ENCODE data around the gene OR13C4. TPM values are rescaled to one million over a fixed set of nuclear protein-coding genes. Genes with fewer than 3 reads are reported as not detected.

Gene OR13C4
- polyA plus RNA-seq, 1 experiment, result not detected

DNA sequence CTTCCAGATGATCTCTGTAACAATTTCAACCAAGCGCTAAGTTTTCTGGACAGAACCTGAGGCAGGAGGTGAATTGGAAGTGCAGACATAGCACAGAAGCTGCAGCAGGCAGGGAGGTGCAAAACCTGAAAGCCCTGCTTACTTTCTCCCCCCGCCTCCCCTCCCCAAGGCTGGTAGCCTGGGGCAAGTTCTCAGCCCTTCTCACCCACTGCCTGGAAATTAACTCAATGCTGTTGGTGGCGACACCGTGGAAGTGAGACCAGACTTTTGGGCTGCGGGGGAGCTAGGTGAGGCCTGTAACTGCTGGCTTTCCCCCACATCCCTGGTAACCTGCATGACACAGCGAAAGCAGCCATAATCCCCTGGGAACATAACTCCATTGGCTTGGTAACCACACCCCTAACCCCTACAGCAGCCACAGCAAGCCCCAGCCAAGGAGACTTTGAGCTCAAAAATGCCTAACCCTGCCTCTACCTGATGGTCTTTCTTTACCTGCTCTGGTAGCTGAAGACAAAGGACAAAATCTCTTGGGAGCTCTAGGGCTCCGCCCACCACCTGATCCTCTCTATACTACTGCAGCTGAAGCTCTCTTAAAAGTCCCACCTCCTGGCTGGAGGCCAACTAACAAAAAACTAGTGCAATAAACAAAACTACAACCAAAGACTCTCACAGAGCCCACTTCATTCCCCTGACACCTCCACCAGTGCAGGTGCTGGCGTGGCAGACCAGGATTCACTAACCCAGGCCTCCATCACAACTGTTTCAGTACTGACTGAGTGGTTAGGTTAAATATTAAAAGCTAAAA is 30.0 kb upstream of the OR13C4 start:
- CTCF ChIA-PET, result no interaction called here
- H3K27me3 ChIP-seq (ENCODE audit: control insufficient read depth, insufficient read depth, low read length), result no peaks in the 10 kb centered on the region
- no peak overlapping the region for H3K27ac ChIP-seq (ENCODE audit: low read depth, low read length)
- POLR2A ChIA-PET, result no interaction called here
- no peak for DNase-seq (ENCODE audit: low read depth, low spot score)
- H3K4me3 ChIP-seq (ENCODE audit: low read depth, low read length), result no peak overlapping the region
- peaks cover 6% of the 10 kb centered on the region; the same call in 1 of the 2 replicates for H3K9me3 ChIP-seq (ENCODE audit: control insufficient read depth, insufficient read depth, low read length)
- TF ChIP-seq, protein P1, sequence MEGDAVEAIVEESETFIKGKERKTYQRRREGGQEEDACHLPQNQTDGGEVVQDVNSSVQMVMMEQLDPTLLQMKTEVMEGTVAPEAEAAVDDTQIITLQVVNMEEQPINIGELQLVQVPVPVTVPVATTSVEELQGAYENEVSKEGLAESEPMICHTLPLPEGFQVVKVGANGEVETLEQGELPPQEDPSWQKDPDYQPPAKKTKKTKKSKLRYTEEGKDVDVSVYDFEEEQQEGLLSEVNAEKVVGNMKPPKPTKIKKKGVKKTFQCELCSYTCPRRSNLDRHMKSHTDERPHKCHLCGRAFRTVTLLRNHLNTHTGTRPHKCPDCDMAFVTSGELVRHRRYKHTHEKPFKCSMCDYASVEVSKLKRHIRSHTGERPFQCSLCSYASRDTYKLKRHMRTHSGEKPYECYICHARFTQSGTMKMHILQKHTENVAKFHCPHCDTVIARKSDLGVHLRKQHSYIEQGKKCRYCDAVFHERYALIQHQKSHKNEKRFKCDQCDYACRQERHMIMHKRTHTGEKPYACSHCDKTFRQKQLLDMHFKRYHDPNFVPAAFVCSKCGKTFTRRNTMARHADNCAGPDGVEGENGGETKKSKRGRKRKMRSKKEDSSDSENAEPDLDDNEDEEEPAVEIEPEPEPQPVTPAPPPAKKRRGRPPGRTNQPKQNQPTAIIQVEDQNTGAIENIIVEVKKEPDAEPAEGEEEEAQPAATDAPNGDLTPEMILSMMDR (IDR thresholded peaks at IDR 0.05; ENCODE audit: low read depth, low read length), result no peak

DNA sequence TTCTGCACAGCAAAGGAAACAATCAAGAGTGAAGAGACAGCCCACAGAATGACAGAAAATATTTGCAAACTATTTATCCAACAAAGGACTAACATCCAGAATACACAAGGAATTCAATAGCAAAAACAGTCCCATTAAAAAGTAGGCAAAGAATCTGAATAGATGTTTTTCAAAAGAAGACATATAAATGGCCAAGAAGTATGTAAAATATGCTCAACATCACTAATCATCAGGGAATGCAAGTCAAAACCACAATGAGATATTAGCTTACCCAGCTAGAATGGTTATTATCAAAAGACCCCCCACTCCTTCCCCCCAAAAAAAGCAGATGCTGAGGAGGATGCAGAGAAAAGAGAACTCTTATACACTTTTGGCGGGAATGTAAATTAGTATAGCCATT is 28.5 kb upstream of the OR13C4 start:
- Histone ChIP-seq H3K27ac (ENCODE audit: low read depth, low read length) (no peak overlapping the region), H3K4me3 (ENCODE audit: low read depth, low read length) (no peak overlapping the region), H3K27me3 (ENCODE audit: control insufficient read depth, insufficient read depth, low read length) (no peaks in the 10 kb centered on the region), H3K9me3 (ENCODE audit: control insufficient read depth, insufficient read depth, low read length) (peaks cover 6% of the 10 kb centered on the region; the same call in 1 of the 2 replicates)
- DNase-seq (ENCODE audit: low read depth, low spot score), result no peak
- POLR2A ChIA-PET, result no interaction called here
- CTCF ChIA-PET, result no interaction called here
- TF ChIP-seq, protein P1 (IDR thresholded peaks at IDR 0.05; ENCODE audit: low read depth, low read length), result no peak

DNA sequence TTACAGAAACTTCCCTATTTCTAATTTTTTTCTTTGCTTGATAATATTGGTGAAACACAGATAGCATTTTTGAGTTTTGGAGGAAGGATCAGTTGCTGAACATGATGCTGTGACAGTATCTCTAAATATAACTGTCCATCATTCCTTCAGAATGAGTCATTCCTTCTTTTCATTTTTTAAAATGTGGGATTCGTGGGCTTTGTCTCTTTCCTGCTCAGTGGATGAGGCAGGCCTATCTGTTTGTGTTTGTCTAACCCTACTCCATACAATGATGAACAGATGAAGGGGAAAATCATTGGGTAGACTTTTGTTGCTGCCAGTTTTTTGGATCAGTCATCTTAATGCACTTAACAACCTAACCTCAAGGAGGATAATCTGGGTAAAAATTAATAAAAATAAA is 26.3 kb upstream of the OR13C4 start:
- H3K27ac ChIP-seq (ENCODE audit: low read depth, low read length), result no peak overlapping the region
- ChIA-PET POLR2A (no interaction called here), CTCF (no interaction called here)
- no peak overlapping the region for H3K4me3 ChIP-seq (ENCODE audit: low read depth, low read length)
- TF ChIP-seq, protein P1 (IDR thresholded peaks at IDR 0.05; ENCODE audit: low read depth, low read length), result no peak
- peaks cover 6% of the 10 kb centered on the region; the same call in 1 of the 2 replicates for H3K9me3 ChIP-seq (ENCODE audit: control insufficient read depth, insufficient read depth, low read length)
- H3K27me3 ChIP-seq (ENCODE audit: control insufficient read depth, insufficient read depth, low read length), result no peaks in the 10 kb centered on the region
- no peak for DNase-seq (ENCODE audit: low read depth, low spot score)

DNA sequence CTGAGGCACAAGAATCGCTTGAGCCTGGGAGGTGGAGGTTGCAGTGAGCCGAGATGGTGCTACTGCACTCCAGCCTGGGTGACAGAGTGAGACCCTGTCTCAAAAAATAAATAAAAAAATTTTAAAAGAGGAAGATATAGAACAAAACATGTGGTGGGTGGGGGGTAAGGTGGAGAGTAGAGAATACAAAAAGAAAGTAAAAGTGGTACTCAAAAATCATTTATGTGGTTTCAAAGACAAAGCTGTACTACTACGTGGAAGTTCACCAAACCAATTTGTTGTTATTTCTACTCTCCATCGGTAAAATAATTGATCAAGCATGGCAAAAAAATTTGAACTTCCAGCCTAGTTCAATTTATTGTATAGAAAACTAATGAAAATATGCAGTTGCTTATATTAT is 17.6 kb upstream of the OR13C4 start:
- no peak overlapping the region for H3K27ac ChIP-seq (ENCODE audit: low read depth, low read length)
- no peaks in the 10 kb centered on the region for H3K27me3 ChIP-seq (ENCODE audit: control insufficient read depth, insufficient read depth, low read length)
- H3K4me3 ChIP-seq (ENCODE audit: low read depth, low read length), result no peak overlapping the region
- DNase-seq (ENCODE audit: low read depth, low spot score), result no peak
- H3K9me3 ChIP-seq (ENCODE audit: control insufficient read depth, insufficient read depth, low read length), result no peaks in the 10 kb centered on the region
- TF ChIP-seq, protein P1 (IDR thresholded peaks at IDR 0.05; ENCODE audit: low read depth, low read length), result no peak
- CTCF ChIA-PET, result no interaction called here
- POLR2A ChIA-PET, result no interaction called here

DNA sequence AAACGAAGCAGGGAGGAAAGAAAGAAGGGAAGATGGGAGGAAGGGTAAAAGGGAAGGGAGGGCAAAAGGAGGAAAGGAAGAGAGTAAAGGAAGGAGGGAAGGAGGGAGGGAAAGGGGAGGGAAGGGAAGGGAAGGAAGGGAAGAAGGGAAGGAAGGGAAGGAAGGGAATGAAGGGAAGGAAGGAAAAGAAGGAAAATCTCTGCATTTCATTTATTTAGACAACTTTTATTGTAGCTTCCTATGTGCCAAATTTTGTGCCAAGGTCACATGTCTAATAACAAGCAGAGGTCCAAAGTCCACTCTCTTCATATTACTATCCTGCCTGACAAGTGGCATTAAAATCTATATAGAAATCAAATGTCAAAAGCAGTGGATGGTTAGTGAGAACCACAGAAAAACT is 12.3 kb upstream of the OR13C4 start:
- Histone ChIP-seq H3K27ac (ENCODE audit: low read depth, low read length) (no peak overlapping the region), H3K4me3 (ENCODE audit: low read depth, low read length) (no peak overlapping the region), H3K27me3 (ENCODE audit: control insufficient read depth, insufficient read depth, low read length) (no peaks in the 10 kb centered on the region), H3K9me3 (ENCODE audit: control insufficient read depth, insufficient read depth, low read length) (no peaks in the 10 kb centered on the region)
- ChIA-PET POLR2A (no interaction called here), CTCF (interaction anchor here (0.7 kb wide), 1 partner anchor 8 kb away, joined by 8 read pairs; no protein-coding TSS in a partner anchor)
- DNase-seq (ENCODE audit: low read depth, low spot score), result no peak
- TF ChIP-seq, protein P1 (IDR thresholded peaks at IDR 0.05; ENCODE audit: low read depth, low read length), result no peak

Data from AG04450 (cell line).